Transverse colon (tissue), 4 donors: ENCODE data around the gene HLA-DOA. TPM values are rescaled to one million over a fixed set of nuclear protein-coding genes. Genes with fewer than 3 reads are reported as not detected.

Source experiments
- DNase-seq: peaks from one replicate; pipeline ENCODE4 v3.0.0-alpha.2; 2019
- H3K27ac ChIP-seq, 4 donors: fragments of 200-600 bp; sonication (generic); 2 replicates each; pipeline ENCODE4 v1.5.1; 2016 to 2018; ENCODE audit warnings: inconsistent platforms in 4 of 4
- H3K27me3 ChIP-seq: fragments of 200-600 bp; sonication (generic); 2 replicates; pipeline ENCODE4 v1.5.1; 2017; ENCODE audit warnings: inconsistent platforms
- H3K36me3 ChIP-seq, 4 donors: fragments of 200-600 bp; sonication (generic); 2 replicates each; pipeline ENCODE4 v1.5.1; 2017 to 2019; ENCODE audit warnings: inconsistent platforms in 4 of 4
- H3K4me1 ChIP-seq, 4 donors: fragments of 200-600 bp; sonication (generic); 2 replicates each; pipeline ENCODE4 v1.5.1; 2017 to 2020; ENCODE audit warnings: inconsistent platforms in 4 of 4
- H3K4me3 ChIP-seq, 4 donors: fragments of 200-600 bp; sonication (generic); 1 replicate in 1 of 4; 2 replicates in 3 of 4; pipeline versions ENCODE4 v1.5.1 to v1.6.1; 2017 to 2019; ENCODE audit warnings: inconsistent platforms in 4 of 4
- H3K9me3 ChIP-seq, 2 donors: fragments of 200-600 bp; sonication (generic); 2 replicates each; pipeline ENCODE4 v1.5.1; 2017 to 2019; ENCODE audit warnings: inconsistent platforms in 2 of 2
- CTCF ChIP-seq, 5 experiments: fragments of 200-600 bp in 3 of 5; fragments of 450-650 bp in 2 of 5; sonication (generic) in 3 of 5; IDR thresholded peaks; 1 replicate in 2 of 5; 2 replicates in 3 of 5; pipeline ENCODE4 v1.5.1; 2016 to 2017; ENCODE audit warnings: antibody characterized with exemption in 5 of 5, inconsistent platforms in 3 of 5, mild to moderate bottlenecking in 2 of 5, moderate library complexity in 1 of 5
- EP300 ChIP-seq: sonication (generic); formaldehyde crosslinking; IDR thresholded peaks from one replicate; pipeline ENCODE4 v1.6.1; 2017; ENCODE audit warnings: antibody characterized with exemption, low read depth
- POLR2A ChIP-seq: fragments of 450-650 bp; IDR thresholded peaks from one replicate; pipeline ENCODE4 v1.6.1; 2016; ENCODE audit warnings: antibody characterized with exemption, mild to moderate bottlenecking, moderate library complexity
- POLR2AphosphoS5 ChIP-seq, 3 donors: sonication (generic); formaldehyde crosslinking; IDR thresholded peaks; one replicate each; pipeline ENCODE4 v1.6.1; 2016; ENCODE audit warnings: antibody characterized with exemption in 3 of 3
- WGBS, 2 donors: methylation state at CpG; one replicate each; pipeline ENCODE4 v1.1.5; 2018; ENCODE audit warnings: low coverage in 1 of 2; 5-methylcytosine and 5-hydroxymethylcytosine counted together
- in situ Hi-C, 4 donors: fragments of 200-750 bp; cut with MboI; loops; one replicate each; pipeline versions ENCODE4 v1.15.0 to v1.15.1; 2017; ENCODE audit warnings: low sequenced_read_pairs in 3 of 4, low pct_ligation_motif_present in 1 of 4, low pct_unique_long_range_greater_than_20kb in 1 of 4
- intact Hi-C: fragments of 100-400 bp; cut with DNase I; formaldehyde crosslinking; loops from one replicate; pipeline ENCODE4 v1.15.1; 2023; ENCODE audit warnings: low total_unique reads
- total RNA-seq, 4 donors: library from RNA; depleted of rRNA; stranded (reverse); fragments of >200 nt; gene quantifications; one replicate each; pipeline ENCODE4 v1.1.0, GENCODE V29; 2016

Gene HLA-DOA
- total RNA-seq = 1 to 10 TPM in 3 of 4 donors, under 1 TPM in 1; 0.82 to 7.9 (median 2.6) TPM

GRCh38 chr6:33008944-33009861 is at the start of gene HLA-DOA:
Gene HLA-DOA (minus strand): TSS chr6:33009591.
- Histone ChIP-seq H3K27ac (no peak within 1 kb of the TSS), H3K4me1 (peaks cover 0 to 4% (median 0%) of the 10 kb centered on the region in 4 donors), H3K27me3 (peaks cover 46% of the 10 kb centered on the region), H3K36me3 (no peaks in the 10 kb centered on the region), H3K4me3 (peak within 1 kb of the TSS in 2 of 4 donors; percentile 21 to 28), H3K9me3 (no peaks in the 10 kb centered on the region)
- intact Hi-C loops (no loop called here), in situ Hi-C loops (loop anchor here in 1 of 4 donors (25.0 kb wide), 1 partner anchor 228 kb away; no protein-coding TSS in a partner anchor)
- 18 to 26% methylated on average over 9 to 24 of the region's 24 CpGs for WGBS, 2 donors
- TF ChIP-seq CTCF (IDR thresholded peaks at IDR 0.05) (no peak), EP300 (no peak), POLR2AphosphoS5 (IDR thresholded peaks at IDR 0.05) (peak in 1 of 3 donors; percentile 36), POLR2A (peak; percentile 42)
- no peak for DNase-seq

GRCh38 chr6:33057222-33058150 is 48.1 kb upstream of the HLA-DOA start:
- WGBS, 2 donors = 54 to 64% methylated on average over 6 of the region's 6 CpGs
- H3K36me3 ChIP-seq = no peaks in the 10 kb centered on the region
- no peaks in the 10 kb centered on the region for H3K4me1 ChIP-seq
- no peak overlapping the region for H3K4me3 ChIP-seq
- TF ChIP-seq EP300 (no peak), CTCF (IDR thresholded peaks at IDR 0.05) (no peak), POLR2A (no peak), POLR2AphosphoS5 (IDR thresholded peaks at IDR 0.05) (no peak)
- no peaks in the 10 kb centered on the region for H3K27me3 ChIP-seq
- no peaks in the 10 kb centered on the region for H3K9me3 ChIP-seq
- in situ Hi-C loops = no loop called here
- intact Hi-C loops = no loop called here
- DNase-seq = no peak
- H3K27ac ChIP-seq = no peak overlapping the region

GRCh38 chr6:33053230-33053629 is 43.8 kb upstream of the HLA-DOA start:
- 34 to 41% methylated on average over 4 of the region's 4 CpGs for WGBS, 2 donors
- in situ Hi-C loops = no loop called here
- no peak overlapping the region for H3K27ac ChIP-seq

GRCh38 chr6:33052627-33053026 is 43.2 kb upstream of the HLA-DOA start:
- Histone ChIP-seq H3K9me3 (no peaks in the 10 kb centered on the region), H3K27me3 (peaks cover 22% of the 10 kb centered on the region), H3K36me3 (no peaks in the 10 kb centered on the region), H3K27ac (no peak overlapping the region), H3K4me3 (no peak overlapping the region), H3K4me1 (no peaks in the 10 kb centered on the region)
- in situ Hi-C loops (no loop called here), intact Hi-C loops (no loop called here)
- no peak for TF ChIP-seq POLR2A
- DNase-seq = no peak

More at GRCh38 chr6:33053230-33053629, 43.8 kb upstream of the HLA-DOA start:
- no peak for DNase-seq
- no peak for TF ChIP-seq EP300
- no peak for TF ChIP-seq POLR2A
- intact Hi-C loops = no loop called here
- Histone ChIP-seq H3K9me3 (no peaks in the 10 kb centered on the region), H3K4me1 (no peaks in the 10 kb centered on the region), H3K36me3 (no peaks in the 10 kb centered on the region), H3K27me3 (peaks cover 20% of the 10 kb centered on the region), H3K4me3 (no peak overlapping the region)
